ENCODE measurements around the gene ZDHHC19. TPM values are rescaled to one million over a fixed set of nuclear protein-coding genes. Genes with fewer than 3 reads are reported as not detected.

Gene ZDHHC19
- total RNA-seq, 1 donor: not detected

- TF ChIP-seq CTCF (IDR thresholded peaks at IDR 0.05; ENCODE audit: insufficient read depth, low read depth, low read length): no peak
- DNase-seq (ENCODE audit: low read depth): no peak
Measured at GRCh38 chr3:196241704-196242103, 30.5 kb upstream of the ZDHHC19 start.

GRCh38 chr3:196240424-196240823 lies 29.2 kb upstream of the ZDHHC19 start:
- no peak for DNase-seq (ENCODE audit: low read depth)
- no peak overlapping the region for H3K4me3 ChIP-seq (ENCODE audit: low read depth, low read length)
- no peak for TF ChIP-seq CTCF (IDR thresholded peaks at IDR 0.05; ENCODE audit: insufficient read depth, low read depth, low read length)

More at GRCh38 chr3:196241704-196242103, 30.5 kb upstream of the ZDHHC19 start:
- H3K4me3 ChIP-seq (ENCODE audit: low read depth, low read length): no peak overlapping the region

- no peak overlapping the region for H3K4me3 ChIP-seq (ENCODE audit: low read depth, low read length)
- DNase-seq (ENCODE audit: low read depth): no peak
- no peak for TF ChIP-seq CTCF (IDR thresholded peaks at IDR 0.05; ENCODE audit: insufficient read depth, low read depth, low read length)
Measured at GRCh38 chr3:196238612-196239560, 27.7 kb upstream of the ZDHHC19 start.

GRCh38 chr3:196237203-196237602 lies 26.0 kb upstream of the ZDHHC19 start:
- TF ChIP-seq CTCF (IDR thresholded peaks at IDR 0.05; ENCODE audit: insufficient read depth, low read depth, low read length): no peak
- DNase-seq (ENCODE audit: low read depth): no peak
- no peak overlapping the region for H3K4me3 ChIP-seq (ENCODE audit: low read depth, low read length)

GRCh38 chr3:196236223-196236622 lies 25.0 kb upstream of the ZDHHC19 start:
- DNase-seq (ENCODE audit: low read depth): no peak
- no peak for TF ChIP-seq CTCF (IDR thresholded peaks at IDR 0.05; ENCODE audit: insufficient read depth, low read depth, low read length)
- no peak overlapping the region for H3K4me3 ChIP-seq (ENCODE audit: low read depth, low read length)

GRCh38 chr3:196235452-196236122 lies 24.4 kb upstream of the ZDHHC19 start:
- no peak overlapping the region for H3K4me3 ChIP-seq (ENCODE audit: low read depth, low read length)
- DNase-seq (ENCODE audit: low read depth): peak; percentile 42
- TF ChIP-seq CTCF (IDR thresholded peaks at IDR 0.05; ENCODE audit: insufficient read depth, low read depth, low read length): no peak
